Measurements from ENCODE around the gene ADGRV1.

ADGRV1 gene

DNA sequence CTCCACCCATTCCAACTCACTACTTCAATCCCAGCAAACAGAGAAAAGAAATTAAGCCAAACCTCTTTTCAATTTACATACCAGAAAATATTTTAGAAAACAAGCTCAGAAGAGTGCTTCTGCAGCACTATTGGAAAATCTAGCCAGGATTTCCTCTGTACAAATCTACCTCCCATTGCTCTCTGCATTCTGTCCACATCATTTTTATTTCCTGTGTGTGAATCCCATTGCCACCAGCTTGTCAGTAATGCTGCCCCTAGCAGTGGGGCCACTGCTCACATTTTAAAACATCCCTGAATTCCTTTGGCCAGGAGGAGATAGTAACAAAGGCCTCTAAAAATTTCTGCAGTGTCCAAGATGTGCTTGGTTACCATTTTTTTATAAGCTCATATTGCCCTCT, 592.0 kb downstream of the ADGRV1 start:
- ATAC-seq (no peak), DNase-seq (no peak)
- Mint-ChIP-seq H3K27ac (no peak overlapping the region), H3K9me3 (peaks cover 5 to 7% of the 10 kb centered on the region in 2 donors), H3K4me3 (no peak overlapping the region), H3K27me3 (no peaks in the 10 kb centered on the region), H3K4me1 (peaks cover 10% of the 10 kb centered on the region)

DNA sequence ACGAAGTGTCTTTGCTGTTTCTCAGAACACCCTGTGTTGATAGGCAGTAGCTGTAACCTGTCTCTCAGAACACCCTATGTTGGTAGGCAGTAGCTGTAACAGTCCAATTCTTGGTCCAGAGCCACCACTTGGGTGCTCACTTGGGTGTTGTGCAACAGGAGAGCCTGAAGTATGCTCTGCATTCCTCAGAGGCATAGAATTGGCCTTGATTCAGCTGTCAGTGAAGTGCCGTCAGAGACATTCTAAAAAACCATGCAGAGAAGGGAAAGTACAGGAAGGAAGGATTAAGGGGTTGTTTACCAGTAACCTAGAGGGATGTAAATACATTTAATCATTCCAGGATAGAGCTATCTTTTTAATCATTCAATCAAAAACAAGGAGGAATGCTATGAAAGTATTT, 593.4 kb downstream of the ADGRV1 start:
- Mint-ChIP-seq H3K4me1 (peaks cover 10% of the 10 kb centered on the region), H3K9me3 (peaks cover 5 to 7% of the 10 kb centered on the region in 2 donors), H3K27ac (no peak overlapping the region), H3K4me3 (no peak overlapping the region), H3K27me3 (no peaks in the 10 kb centered on the region)
- DNase-seq (no peak), ATAC-seq (no peak)

DNA sequence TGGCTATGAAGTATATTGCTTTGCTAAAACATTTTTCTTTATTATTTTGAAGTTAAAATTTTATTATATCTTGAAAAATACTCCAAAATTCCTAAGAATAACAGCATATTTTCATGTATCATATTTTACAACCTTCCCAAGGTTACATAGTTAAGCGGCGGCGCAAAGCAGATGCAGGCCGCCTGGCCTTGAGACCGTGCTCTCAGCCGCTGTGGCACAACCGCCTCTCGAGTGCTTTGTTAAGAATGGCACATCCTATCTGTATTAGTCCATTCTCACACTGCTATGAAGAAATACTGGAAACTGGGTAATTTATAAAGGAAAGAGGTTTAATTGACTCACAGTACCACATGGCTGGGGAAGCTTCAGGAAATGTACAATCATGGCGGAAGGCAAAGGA, 595.7 kb downstream of the ADGRV1 start:
- no peak overlapping the region for H3K4me3 Mint-ChIP-seq
- DNase-seq = no peak

GRCh38 chr5:91155274-91155673, 596.7 kb downstream of the ADGRV1 start:
- H3K27ac Mint-ChIP-seq = no peak overlapping the region
- no peak overlapping the region for H3K4me3 Mint-ChIP-seq
- H3K9me3 Mint-ChIP-seq = no peaks in the 10 kb centered on the region
- ATAC-seq (no peak), DNase-seq (no peak)
- peaks cover 15% of the 10 kb centered on the region for H3K4me1 Mint-ChIP-seq
- H3K27me3 Mint-ChIP-seq = no peaks in the 10 kb centered on the region

More for the DNA sequence above, 595.7 kb downstream of the ADGRV1 start:
- Mint-ChIP-seq H3K9me3 (no peaks in the 10 kb centered on the region), H3K4me1 (peaks cover 20% of the 10 kb centered on the region), H3K27me3 (no peaks in the 10 kb centered on the region), H3K27ac (no peak overlapping the region)
- ATAC-seq = no peak

GRCh38 chr5:91156242-91156641, 597.6 kb downstream of the ADGRV1 start:
- Mint-ChIP-seq H3K4me1 (peaks cover 10% of the 10 kb centered on the region), H3K4me3 (no peak overlapping the region), H3K9me3 (no peaks in the 10 kb centered on the region), H3K27me3 (no peaks in the 10 kb centered on the region), H3K27ac (no peak overlapping the region)
- DNase-seq (no peak), ATAC-seq (no peak)

DNA sequence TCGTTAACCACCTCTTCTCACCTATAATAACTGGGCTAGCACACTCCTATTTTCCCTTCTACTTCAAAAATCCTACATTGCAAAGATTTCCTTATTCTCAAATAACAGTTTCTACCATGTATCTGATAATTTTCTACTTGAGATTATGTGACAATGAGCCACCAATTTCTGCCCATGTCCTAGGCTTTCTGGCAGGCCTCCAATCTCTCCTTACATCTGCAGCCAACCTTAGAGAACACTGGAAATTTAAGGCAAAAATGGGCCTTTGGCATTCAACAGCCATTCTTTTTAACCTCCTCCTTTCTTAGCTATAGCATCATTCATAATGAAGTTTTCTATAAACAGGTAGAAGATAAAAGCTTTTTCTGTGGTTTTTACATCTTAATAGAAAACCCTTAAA, 599.4 kb downstream of the ADGRV1 start:
- peaks cover 28% of the 10 kb centered on the region for H3K4me1 Mint-ChIP-seq
- ATAC-seq = no peak
- no peak overlapping the region for H3K27ac Mint-ChIP-seq
- no peaks in the 10 kb centered on the region for H3K27me3 Mint-ChIP-seq
- no peaks in the 10 kb centered on the region for H3K9me3 Mint-ChIP-seq
- no peak overlapping the region for H3K4me3 Mint-ChIP-seq
- no peak for DNase-seq

GRCh38 chr5:91159647-91160046, 601.0 kb downstream of the ADGRV1 start:
- no peaks in the 10 kb centered on the region for H3K9me3 Mint-ChIP-seq
- H3K4me1 Mint-ChIP-seq = peaks cover 36% of the 10 kb centered on the region
- no peaks in the 10 kb centered on the region for H3K27me3 Mint-ChIP-seq
- no peak overlapping the region for H3K4me3 Mint-ChIP-seq
- H3K27ac Mint-ChIP-seq = no peak overlapping the region
- DNase-seq (no peak), ATAC-seq (no peak)

- H3K9me3 Mint-ChIP-seq = no peaks in the 10 kb centered on the region
- DNase-seq (no peak), ATAC-seq (no peak)
- H3K4me1 Mint-ChIP-seq = peaks cover 36% of the 10 kb centered on the region
- H3K27me3 Mint-ChIP-seq = no peaks in the 10 kb centered on the region
- no peak overlapping the region for H3K27ac Mint-ChIP-seq
- H3K4me3 Mint-ChIP-seq = no peak overlapping the region
Observed at GRCh38 chr5:91160714-91161285, 602.2 kb downstream of the ADGRV1 start.

- H3K4me3 Mint-ChIP-seq = peak overlapping the region; percentile 33 to 44
Observed at GRCh38 chr5:91162534-91163381, 604.2 kb downstream of the ADGRV1 start.

DNA sequence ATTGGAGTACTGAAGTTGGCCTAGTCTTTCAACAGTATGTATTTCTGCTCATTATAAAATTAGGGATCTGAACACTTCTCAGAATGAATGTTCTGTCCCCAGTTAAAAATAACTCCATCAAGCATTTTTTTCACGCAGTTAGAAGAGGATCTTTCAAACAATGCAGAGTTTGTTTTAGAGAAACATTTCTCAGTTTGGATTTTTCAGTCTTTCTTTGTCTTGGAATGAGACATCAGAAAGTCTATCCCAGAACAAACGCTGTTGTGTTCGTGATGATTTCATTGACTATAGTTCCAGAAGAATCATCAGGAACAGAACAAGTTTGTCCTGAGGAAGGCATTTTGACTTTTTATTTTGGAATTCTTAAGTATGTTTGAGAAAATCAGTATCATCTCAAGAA, 605.8 kb downstream of the ADGRV1 start:
- DNase-seq (no peak), ATAC-seq (no peak)
- H3K4me1 Mint-ChIP-seq = peaks cover 34% of the 10 kb centered on the region
- no peak overlapping the region for H3K27ac Mint-ChIP-seq
- H3K27me3 Mint-ChIP-seq = no peaks in the 10 kb centered on the region
- no peak overlapping the region for H3K4me3 Mint-ChIP-seq
- H3K9me3 Mint-ChIP-seq = no peaks in the 10 kb centered on the region

More at GRCh38 chr5:91162534-91163381, 604.2 kb downstream of the ADGRV1 start:
- H3K27ac Mint-ChIP-seq = peak overlapping the region in 1 of 2 donors; percentile 67
- no peaks in the 10 kb centered on the region for H3K9me3 Mint-ChIP-seq
- H3K27me3 Mint-ChIP-seq = no peaks in the 10 kb centered on the region
- peak; percentile 68 to 83 for DNase-seq
- H3K4me1 Mint-ChIP-seq = peaks cover 36% of the 10 kb centered on the region
- peak; percentile 100 for ATAC-seq

DNA sequence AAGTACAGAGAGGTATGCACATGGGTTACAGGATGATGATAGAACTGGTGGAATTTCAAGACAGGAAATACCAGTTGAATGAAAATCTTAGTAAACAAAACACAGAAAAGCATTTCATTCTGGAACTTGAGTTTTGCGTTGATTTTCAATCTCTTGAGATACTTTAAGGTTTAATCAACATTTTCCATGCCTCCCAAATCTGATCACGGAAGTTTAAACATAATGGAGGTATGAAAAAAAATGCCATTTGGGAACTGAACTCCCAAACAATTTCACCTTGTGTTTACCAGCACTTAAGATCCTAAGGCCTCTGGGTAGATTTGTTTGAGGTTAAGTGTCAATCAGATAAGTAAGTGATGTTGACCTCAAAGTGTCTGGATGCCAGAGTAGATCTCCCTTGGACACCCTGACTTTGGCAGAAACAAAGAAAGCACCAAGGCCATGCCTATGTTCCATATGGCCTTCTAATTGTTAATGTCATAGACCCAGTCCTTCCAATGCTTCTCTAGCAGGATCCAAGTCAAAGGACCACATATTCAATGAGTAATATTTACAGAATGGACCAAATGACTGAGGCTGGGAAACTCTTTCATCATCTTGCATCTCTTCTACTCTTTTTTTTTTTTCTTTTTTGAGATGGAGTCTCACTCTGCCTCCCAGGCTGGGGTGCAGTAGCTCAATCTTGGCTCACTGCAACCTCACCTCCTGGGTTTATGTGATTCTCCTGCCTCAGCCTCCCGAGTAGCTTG, 607.6 kb downstream of the ADGRV1 start:
- no peak for ATAC-seq

DNA sequence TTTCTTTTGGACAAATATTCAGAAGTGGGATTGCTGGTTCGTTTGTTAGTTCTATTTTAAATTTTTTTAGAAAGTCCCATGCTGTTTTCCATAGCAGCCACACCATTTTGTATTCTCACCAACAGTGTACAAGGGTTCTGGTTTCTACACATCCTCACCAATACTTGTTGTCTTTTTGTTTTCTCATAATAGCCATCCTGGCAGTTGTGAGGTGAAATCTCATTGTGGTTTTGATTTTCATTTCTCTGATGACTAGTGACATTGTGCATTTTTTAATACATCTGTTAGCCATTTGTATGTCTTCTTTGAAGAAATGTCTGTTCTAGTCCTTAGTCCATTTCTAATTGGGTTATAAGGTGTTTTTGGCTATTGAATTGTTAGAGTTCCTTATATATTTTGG, 610.3 kb downstream of the ADGRV1 start:
- Mint-ChIP-seq H3K4me3 (no peak overlapping the region), H3K4me1 (peaks cover 20% of the 10 kb centered on the region), H3K9me3 (no peaks in the 10 kb centered on the region), H3K27ac (no peak overlapping the region), H3K27me3 (no peaks in the 10 kb centered on the region)
- ATAC-seq (peak; percentile 63), DNase-seq (no peak)

More for the DNA sequence above, 607.6 kb downstream of the ADGRV1 start:
- Mint-ChIP-seq H3K9me3 (no peaks in the 10 kb centered on the region), H3K27ac (peak overlapping the region in 1 of 2 donors; percentile 21), H3K4me3 (no peak overlapping the region), H3K27me3 (no peaks in the 10 kb centered on the region), H3K4me1 (peaks cover 46% of the 10 kb centered on the region)
- no peak for DNase-seq

- peak; percentile 92 for ATAC-seq
Observed at GRCh38 chr5:91170266-91170665, 611.7 kb downstream of the ADGRV1 start.

DNA sequence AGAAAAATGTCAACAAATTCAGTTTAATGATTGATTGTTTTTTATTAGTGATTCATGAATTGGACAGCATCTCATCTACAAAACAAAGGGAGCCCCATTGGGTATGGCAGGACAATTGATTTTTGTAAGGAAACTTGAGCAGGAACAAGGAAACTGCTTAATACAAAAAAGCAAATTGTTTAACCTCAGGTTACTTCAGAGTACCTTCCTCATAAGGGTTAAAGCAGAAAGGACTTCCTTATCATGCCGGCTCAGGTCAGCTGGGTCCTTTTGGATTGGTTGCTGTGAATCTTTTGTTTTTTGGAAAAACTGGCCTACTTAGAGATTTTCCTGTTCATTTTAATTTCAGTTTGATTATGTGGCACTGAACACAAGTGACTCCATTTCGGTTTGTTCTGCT, 612.7 kb downstream of the ADGRV1 start:
- H3K4me1 Mint-ChIP-seq = peaks cover 20% of the 10 kb centered on the region
- DNase-seq (no peak), ATAC-seq (no peak)
- no peaks in the 10 kb centered on the region for H3K27me3 Mint-ChIP-seq
- H3K4me3 Mint-ChIP-seq = no peak overlapping the region
- H3K27ac Mint-ChIP-seq = no peak overlapping the region
- no peaks in the 10 kb centered on the region for H3K9me3 Mint-ChIP-seq

More at GRCh38 chr5:91170266-91170665, 611.7 kb downstream of the ADGRV1 start:
- no peak for DNase-seq
- Mint-ChIP-seq H3K4me3 (peak overlapping the region in 1 of 2 donors; percentile 18), H3K27me3 (no peaks in the 10 kb centered on the region), H3K4me1 (peaks cover 20% of the 10 kb centered on the region), H3K27ac (no peak overlapping the region), H3K9me3 (no peaks in the 10 kb centered on the region)

- H3K4me1 Mint-ChIP-seq = peaks cover 25% of the 10 kb centered on the region
- no peak overlapping the region for H3K4me3 Mint-ChIP-seq
- H3K27me3 Mint-ChIP-seq = no peaks in the 10 kb centered on the region
- no peak for DNase-seq
- ATAC-seq = no peak
- no peaks in the 10 kb centered on the region for H3K9me3 Mint-ChIP-seq
- H3K27ac Mint-ChIP-seq = no peak overlapping the region
Observed at GRCh38 chr5:91174396-91174795, 615.8 kb downstream of the ADGRV1 start.

DNA sequence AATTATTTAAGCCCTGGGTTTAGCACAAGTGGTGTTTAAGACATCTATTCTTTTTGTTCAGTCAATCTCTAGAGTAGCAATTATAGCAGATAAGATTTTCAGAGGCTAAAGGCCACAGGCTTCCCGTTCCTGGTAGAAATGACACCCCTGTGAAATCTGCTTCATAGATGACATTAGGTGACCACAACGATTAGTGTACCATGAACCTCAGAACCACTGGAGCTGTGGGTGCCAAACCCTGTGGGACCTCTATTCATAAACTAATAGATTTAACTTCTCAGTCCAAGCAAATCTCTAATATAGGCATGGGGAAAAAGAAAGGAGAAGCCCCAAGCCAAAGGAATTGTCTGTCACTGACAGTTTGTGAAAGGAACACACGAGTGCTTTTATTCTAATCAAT, 617.1 kb downstream of the ADGRV1 start:
- Mint-ChIP-seq H3K27ac (no peak overlapping the region), H3K27me3 (no peaks in the 10 kb centered on the region), H3K4me3 (no peak overlapping the region), H3K4me1 (peaks cover 12% of the 10 kb centered on the region), H3K9me3 (no peaks in the 10 kb centered on the region)
- ATAC-seq (no peak), DNase-seq (no peak)
